Trophoblast cell (in vitro differentiated cells and primary cell): Measurements from ENCODE around the gene HOXB7.

Source experiments
- DNase-seq, 2 donors: peaks; one replicate each; pipeline ENCODE4 v3.0.0-alpha.2; 2016
- H2AFZ ChIP-seq: 2 replicates; pipeline ENCODE4 v1.6.1; 2013; ENCODE audit warnings: low read length, moderate library complexity, mild to moderate bottlenecking; ENCODE audit not compliant: insufficient read depth, poor library complexity
- H2AK5ac ChIP-seq: 2 replicates; pipeline ENCODE4 v1.6.1; 2013; ENCODE audit warnings: mild to moderate bottlenecking, low read length
- H2BK120ac ChIP-seq: 2 replicates; pipeline ENCODE4 v1.6.1; 2013; ENCODE audit warnings: low read length, mild to moderate bottlenecking, moderate library complexity; ENCODE audit not compliant: insufficient read depth, poor library complexity
- H2BK12ac ChIP-seq: 2 replicates; pipeline ENCODE4 v1.6.1; 2013; ENCODE audit warnings: mild to moderate bottlenecking, low read length, moderate library complexity
- H2BK5ac ChIP-seq: 2 replicates; pipeline ENCODE4 v1.6.1; 2013; ENCODE audit warnings: low read length, low read depth, moderate library complexity, mild to moderate bottlenecking; ENCODE audit not compliant: poor library complexity
- H3K14ac ChIP-seq: 2 replicates; pipeline ENCODE4 v1.6.1; 2013; ENCODE audit warnings: mild to moderate bottlenecking, low read length
- H3K18ac ChIP-seq: 2 replicates; pipeline ENCODE4 v1.6.1; 2013; ENCODE audit warnings: mild to moderate bottlenecking, low read length
- H3K23ac ChIP-seq: 2 replicates; pipeline ENCODE4 v1.6.1; 2013; ENCODE audit warnings: low read length
- H3K27ac ChIP-seq: 2 replicates; pipeline ENCODE4 v1.5.1; 2013; ENCODE audit warnings: low read depth, mild to moderate bottlenecking, inconsistent platforms, low read length, moderate library complexity
- H3K27me3 ChIP-seq: 2 replicates; pipeline ENCODE4 v1.6.1; 2013; ENCODE audit warnings: inconsistent platforms, mild to moderate bottlenecking, low read length, moderate library complexity; ENCODE audit not compliant: insufficient read depth
- H3K36me3 ChIP-seq, 2 experiments: 1 replicate in 1 of 2; 2 replicates in 1 of 2; pipeline ENCODE4 v1.6.1; 2013; ENCODE audit warnings: low read length in 2 of 2, mild to moderate bottlenecking in 2 of 2, moderate library complexity in 1 of 2; ENCODE audit not compliant: insufficient read depth in 2 of 2, control insufficient read depth in 1 of 2
- H3K4ac ChIP-seq: 2 replicates; pipeline ENCODE4 v1.6.1; 2013; ENCODE audit warnings: low read depth, mild to moderate bottlenecking, low read length, moderate library complexity
- H3K4me1 ChIP-seq, 2 experiments: 1 replicate in 1 of 2; 2 replicates in 1 of 2; pipeline ENCODE4 v1.6.1; 2013; ENCODE audit warnings: low read length in 2 of 2, mild to moderate bottlenecking in 2 of 2, moderate library complexity in 1 of 2; ENCODE audit not compliant: insufficient read depth in 2 of 2, control insufficient read depth in 1 of 2
- H3K4me2 ChIP-seq: 2 replicates; pipeline ENCODE4 v1.6.1; 2013; ENCODE audit warnings: inconsistent platforms, mild to moderate bottlenecking, low read length, moderate library complexity
- H3K4me3 ChIP-seq: 2 replicates; pipeline ENCODE4 v1.5.1; 2013; ENCODE audit warnings: mild to moderate bottlenecking, low read depth, low read length, inconsistent platforms
- H3K79me1 ChIP-seq: one replicate; pipeline ENCODE4 v1.6.1; 2013; ENCODE audit warnings: low read length
- H3K79me2 ChIP-seq: 2 replicates; pipeline ENCODE4 v1.6.1; 2013; ENCODE audit warnings: low read length, mild to moderate bottlenecking; ENCODE audit not compliant: control insufficient read depth, insufficient read depth, poor library complexity
- H3K9ac ChIP-seq: 2 replicates; pipeline ENCODE4 v1.6.1; 2013; ENCODE audit warnings: mild to moderate bottlenecking, low read length
- H3K9me3 ChIP-seq: 2 replicates; pipeline ENCODE4 v1.6.1; 2013; ENCODE audit warnings: low read depth, mild to moderate bottlenecking, control low read depth, inconsistent platforms, low read length; ENCODE audit not compliant: insufficient read depth
- H4K12ac ChIP-seq: 2 replicates; pipeline ENCODE4 v1.6.1; 2013; ENCODE audit warnings: low read depth, mild to moderate bottlenecking, low read length, moderate library complexity
- H4K8ac ChIP-seq: 2 replicates; pipeline ENCODE4 v1.6.1; 2013; ENCODE audit warnings: low read depth, mild to moderate bottlenecking, low read length, moderate library complexity
- H4K91ac ChIP-seq: one replicate; pipeline ENCODE4 v1.6.1; 2013; ENCODE audit warnings: low read depth, mild to moderate bottlenecking, low read length, moderate library complexity
- WGBS: extraction: QIAGEN DNeasy Blood & Tissue Kit; methylation state at CpG from one replicate; pipeline ENCODE4 v1.1.7; 2013; ENCODE audit warnings: missing lambda C conversion rate; ENCODE audit not compliant: insufficient read length, insufficient coverage; ENCODE audit errors: extremely low coverage; 5-methylcytosine and 5-hydroxymethylcytosine counted together

HOXB7 gene

DNA sequence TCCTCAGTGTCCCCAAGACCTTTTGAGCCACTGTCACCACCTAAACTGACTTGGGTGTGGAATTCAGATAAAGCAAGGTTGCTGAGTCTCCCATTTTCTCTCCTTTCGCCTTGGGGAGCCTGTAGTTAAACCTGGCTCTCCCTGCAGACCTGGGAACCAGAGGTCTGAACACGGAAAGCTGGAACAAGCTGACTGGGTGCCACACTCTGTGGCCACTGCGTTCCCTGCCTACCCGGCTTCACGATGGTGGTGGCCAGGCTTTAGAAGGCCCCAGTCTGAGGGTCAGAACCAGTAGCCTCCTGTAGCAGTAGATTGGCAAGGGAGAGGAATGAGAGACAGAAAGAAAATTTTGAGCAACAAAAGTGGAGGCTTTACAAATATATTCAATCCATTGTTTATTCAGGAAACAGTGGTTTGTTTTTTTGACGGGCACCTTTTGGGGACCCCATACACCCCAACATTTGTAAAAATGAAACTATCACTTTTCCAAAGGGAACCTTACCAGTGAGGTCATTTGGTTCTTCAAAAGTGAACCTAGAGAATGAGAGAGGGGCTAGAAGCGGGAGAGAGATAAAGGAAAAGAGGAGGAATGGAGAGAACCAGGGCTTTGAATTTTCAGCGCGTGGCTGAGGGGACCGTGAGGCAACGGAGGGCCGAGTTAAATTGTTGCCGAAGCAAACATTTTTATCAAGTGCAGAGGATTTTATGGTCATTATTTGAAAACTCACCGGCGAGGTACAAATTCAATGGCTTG, 6.1 kb upstream of the HOXB7 start:
- no peaks in the 10 kb centered on the region for H3K36me3 ChIP-seq
- peaks cover 2% of the 10 kb centered on the region for H3K79me1 ChIP-seq
- no peak overlapping the region for H2AFZ ChIP-seq
- H2BK120ac ChIP-seq, result no peak overlapping the region
- peaks cover 75% of the 10 kb centered on the region for H3K27me3 ChIP-seq
- H2BK12ac ChIP-seq, result no peak overlapping the region
- peaks cover 8 to 9% of the 10 kb centered on the region in 2 experiments for H3K4me1 ChIP-seq
- no peak for DNase-seq
- no peak overlapping the region for H3K23ac ChIP-seq
- H2BK5ac ChIP-seq, result no peak overlapping the region
- H3K27ac ChIP-seq, result no peak overlapping the region
- no peak overlapping the region for H3K18ac ChIP-seq
- H3K14ac ChIP-seq, result no peak overlapping the region
- WGBS, result no CpG with 5 or more reads among the region's 15 CpGs
- peaks cover 8% of the 10 kb centered on the region for H3K9me3 ChIP-seq
- no peak overlapping the region for H3K9ac ChIP-seq
- no peak overlapping the region for H3K4ac ChIP-seq
- no peak overlapping the region for H3K4me2 ChIP-seq
- no peaks in the 10 kb centered on the region for H3K79me2 ChIP-seq
- H4K8ac ChIP-seq, result no peak overlapping the region
- H3K4me3 ChIP-seq, result no peak overlapping the region
- H4K91ac ChIP-seq, result no peak overlapping the region
- H2AK5ac ChIP-seq, result no peak overlapping the region
- no peak overlapping the region for H4K12ac ChIP-seq

DNA sequence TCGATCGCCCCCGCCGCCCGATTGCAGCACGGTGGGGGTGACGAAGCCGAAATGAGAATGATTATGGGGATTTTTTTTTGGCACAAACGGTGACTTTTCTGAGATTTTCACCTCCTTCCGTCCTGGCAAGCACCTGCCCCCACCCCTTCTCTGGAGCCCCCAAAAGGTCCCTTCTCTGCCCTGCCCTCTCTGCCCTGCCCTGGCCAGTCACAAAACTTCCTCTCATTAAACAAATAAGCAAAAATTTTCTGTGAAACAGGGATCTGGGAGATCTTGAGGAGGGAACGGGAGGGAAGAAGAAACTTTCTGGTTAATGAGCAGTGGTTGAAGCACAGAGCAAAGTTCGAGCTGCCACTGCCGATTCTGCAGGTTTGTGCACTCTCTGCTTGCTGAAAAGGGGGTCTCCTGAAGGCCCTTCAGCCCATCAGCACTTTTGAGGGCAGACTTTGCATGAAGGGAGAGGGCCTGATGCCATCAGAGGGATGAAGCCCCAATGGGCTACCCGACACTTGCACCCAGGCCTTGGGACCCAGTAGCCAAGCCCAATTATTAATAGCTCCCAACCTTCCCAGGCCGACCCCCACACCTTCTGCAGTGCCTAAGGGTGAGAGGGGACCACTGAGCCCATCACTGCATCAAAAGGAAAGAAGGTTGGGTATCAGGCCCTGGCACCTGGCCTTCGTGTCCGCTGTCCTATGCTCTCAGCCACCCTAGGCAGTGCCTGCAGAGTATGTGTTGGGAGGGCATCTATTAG, 5.3 kb upstream of the HOXB7 start:
- no peak overlapping the region for H3K18ac ChIP-seq
- peaks cover 7% of the 10 kb centered on the region for H3K79me1 ChIP-seq
- H2BK5ac ChIP-seq, result no peak overlapping the region
- H3K79me2 ChIP-seq, result no peaks in the 10 kb centered on the region
- H2AK5ac ChIP-seq, result no peak overlapping the region
- H2BK120ac ChIP-seq, result no peak overlapping the region
- WGBS, result no CpG with 5 or more reads among the region's 17 CpGs
- no peak overlapping the region for H4K12ac ChIP-seq
- H3K4me1 ChIP-seq, result peaks cover 9 to 13% of the 10 kb centered on the region in 2 experiments
- H3K36me3 ChIP-seq, result no peaks in the 10 kb centered on the region
- H4K8ac ChIP-seq, result no peak overlapping the region
- H3K14ac ChIP-seq, result no peak overlapping the region
- no peak overlapping the region for H3K27ac ChIP-seq
- no peak overlapping the region for H4K91ac ChIP-seq
- no peak overlapping the region for H3K4me3 ChIP-seq
- no peak overlapping the region for H2AFZ ChIP-seq
- no peak overlapping the region for H3K4me2 ChIP-seq
- peaks cover 70% of the 10 kb centered on the region for H3K27me3 ChIP-seq
- DNase-seq, result no peak
- no peak overlapping the region for H2BK12ac ChIP-seq
- no peak overlapping the region for H3K9ac ChIP-seq
- H3K23ac ChIP-seq, result no peak overlapping the region
- peaks cover 8% of the 10 kb centered on the region for H3K9me3 ChIP-seq
- H3K4ac ChIP-seq, result no peak overlapping the region

DNA sequence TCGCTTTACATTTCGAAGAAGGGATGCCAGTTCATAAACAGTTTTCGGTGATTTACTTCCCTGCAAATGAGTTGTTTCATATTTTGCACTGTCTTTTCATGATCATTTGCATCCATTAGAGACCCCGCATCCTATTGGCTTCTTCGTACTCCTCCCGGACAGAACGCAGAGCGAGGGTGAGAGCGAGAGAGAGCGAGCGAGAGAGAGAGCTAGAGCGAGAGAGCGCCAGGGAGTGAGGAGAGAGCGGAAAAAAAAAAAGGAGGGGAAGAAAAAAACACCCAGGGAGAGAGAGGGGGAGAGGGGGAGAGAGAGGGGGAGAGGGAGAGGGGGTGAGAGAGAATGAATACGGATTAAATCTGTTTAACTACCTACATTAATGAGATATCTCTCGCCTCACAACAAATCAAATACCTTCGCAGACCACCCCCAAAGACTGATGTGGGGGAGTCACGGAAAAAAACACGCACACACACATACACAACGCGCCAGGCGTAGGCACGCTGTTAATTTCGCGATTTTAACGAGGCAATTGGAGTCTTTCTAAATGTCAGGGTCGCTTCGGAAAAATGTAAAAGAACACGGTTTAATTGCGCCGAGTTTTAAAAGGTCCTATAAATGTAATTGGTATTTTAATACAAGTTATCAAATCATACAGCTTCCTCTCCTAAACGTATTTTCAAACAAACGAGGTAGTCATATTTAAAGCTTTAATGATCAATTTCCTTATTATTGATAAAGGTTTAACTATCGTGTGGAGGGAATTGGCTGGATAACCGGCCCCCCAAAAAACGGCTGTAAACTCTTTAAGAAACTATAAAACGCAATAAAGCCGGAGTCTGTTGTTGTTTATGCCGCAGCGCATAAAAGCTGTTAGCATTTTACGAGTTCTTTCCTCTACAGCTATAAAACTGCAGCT, 4.5 kb upstream of the HOXB7 start, which contains the start of gene HOXB8:
Gene HOXB8, minus strand, starts transcription at position 246 of the 916 bp plus-strand sequence. CDS start 588 bp downstream, outside the sequence.
- no peak within 1 kb of the TSS for H3K27ac ChIP-seq

More for the DNA sequence above, 4.5 kb upstream of the HOXB7 start, which contains the start of gene HOXB8:
- Histone ChIP-seq H3K79me2 (peaks cover 3% of the 10 kb centered on the region), H3K79me1 (peaks cover 14% of the 10 kb centered on the region), H4K91ac (no peak within 1 kb of the TSS), H3K4ac (no peak within 1 kb of the TSS), H3K9ac (no peak within 1 kb of the TSS), H2AFZ (peak within 1 kb of the TSS; percentile 82), H3K23ac (no peak within 1 kb of the TSS), H2BK120ac (no peak within 1 kb of the TSS), H4K12ac (no peak within 1 kb of the TSS), H3K4me1 (peaks cover 9 to 16% of the 10 kb centered on the region in 2 experiments), H3K4me2 (peak within 1 kb of the TSS; percentile 63), H2BK12ac (no peak within 1 kb of the TSS), H4K8ac (no peak within 1 kb of the TSS), H3K14ac (no peak within 1 kb of the TSS), H2AK5ac (no peak within 1 kb of the TSS), H3K4me3 (peak within 1 kb of the TSS; percentile 53), H3K9me3 (peaks cover 4% of the 10 kb centered on the region), H3K18ac (peak within 1 kb of the TSS; percentile 56), H2BK5ac (no peak within 1 kb of the TSS), H3K36me3 (no peaks in the 10 kb centered on the region), H3K27me3 (peaks cover 62% of the 10 kb centered on the region)
- no peak for DNase-seq
- WGBS, result no CpG with 5 or more reads among the region's 41 CpGs
